IMR-90 (cell line): ENCODE measurements around the gene PRSS12. TPM values are rescaled to one million over a fixed set of nuclear protein-coding genes. Genes with fewer than 3 reads are reported as not detected.

Experiments
- ATAC-seq: fragments of 200-7000 bp; cut with Tn5 transposase; 2 replicates; pipeline ENCODE4 v1.9.1; 2020; ENCODE audit warnings: low read depth, mild to moderate bottlenecking, moderate library complexity
- BruUV-seq: library from RNA; stranded (reverse); fragments of 400-500 nt; replicated peaks from 2 replicates; lab custom pipeline; 2021; lab: Mats Ljungman, UMichigan
- CTCF ChIA-PET: fragments of 300-600 bp; formaldehyde crosslinking; extraction: SDS; loops from one replicate; lab custom pipeline; 2021; ENCODE audit warnings: antibody characterized with exemption; lab: Yijun Ruan, JAX
- POLR2A ChIA-PET: fragments of 300-600 bp; sonication (Branson Sonifier 250); formaldehyde crosslinking; loops from one replicate; lab custom pipeline; 2022; ENCODE audit warnings: antibody characterized with exemption; ENCODE audit not compliant: unreplicated experiment; lab: Charles Lee
- DNase-seq: peaks from one replicate; pipeline ENCODE4 v3.0.0; 2013
- H2AFZ ChIP-seq: replicated peaks from 2 replicates; pipeline ENCODE3; 2013; ENCODE audit warnings: low read length, mild to moderate bottlenecking; ENCODE audit not compliant: poor library complexity
- H2AK5ac ChIP-seq: 2 replicates; pipeline ENCODE4 v1.6.1; 2013; ENCODE audit warnings: low read depth, low read length, inconsistent platforms
- H2AK9ac ChIP-seq: replicated peaks from 2 replicates; pipeline ENCODE3; 2013; ENCODE audit warnings: mild to moderate bottlenecking, low read depth, low read length, moderate library complexity; ENCODE audit not compliant: poor library complexity
- H2BK120ac ChIP-seq: 2 replicates; pipeline ENCODE4 v1.6.1; 2013; ENCODE audit warnings: low read depth, low read length, inconsistent platforms
- H2BK15ac ChIP-seq: 3 replicates; pipeline ENCODE4 v1.6.1; 2013; ENCODE audit warnings: low read depth, low read length, inconsistent platforms
- H2BK20ac ChIP-seq: 2 replicates; pipeline ENCODE4 v1.6.1; 2013; ENCODE audit warnings: low read depth, mild to moderate bottlenecking, inconsistent platforms, low read length, moderate library complexity
- H2BK5ac ChIP-seq: 2 replicates; pipeline ENCODE4 v1.6.1; 2013; ENCODE audit warnings: mild to moderate bottlenecking, low read depth, low read length, inconsistent platforms; ENCODE audit not compliant: poor library complexity, severe bottlenecking
- H3K14ac ChIP-seq: replicated peaks from 2 replicates; pipeline ENCODE4 v1.6.1; 2013; ENCODE audit warnings: low read depth, low read length, inconsistent platforms
- H3K18ac ChIP-seq: 2 replicates; pipeline ENCODE4 v1.6.1; 2013; ENCODE audit warnings: low read depth, low read length, control low read depth
- H3K23ac ChIP-seq: 2 replicates; pipeline ENCODE4 v1.6.1; 2013; ENCODE audit warnings: low read depth, low read length, inconsistent platforms
- H3K27ac ChIP-seq: 2 replicates; pipeline ENCODE4 v1.5.1; 2013; ENCODE audit warnings: mild to moderate bottlenecking, control low read depth, low read length; ENCODE audit not compliant: insufficient read depth
- H3K27me3 ChIP-seq: 2 replicates; pipeline ENCODE4 v1.6.1; 2013; ENCODE audit warnings: low read length; ENCODE audit not compliant: control insufficient read depth, insufficient read depth
- H3K36me3 ChIP-seq: 2 replicates; pipeline ENCODE4 v1.6.1; 2013; ENCODE audit warnings: low read length, mixed read lengths; ENCODE audit not compliant: control insufficient read depth, insufficient read depth
- H3K4ac ChIP-seq: 2 replicates; pipeline ENCODE4 v1.6.1; 2013; ENCODE audit warnings: low read depth, low read length, inconsistent platforms
- H3K4me1 ChIP-seq: 2 replicates; pipeline ENCODE4 v1.6.1; 2013; ENCODE audit warnings: low read length, mixed read lengths; ENCODE audit not compliant: control insufficient read depth, insufficient read depth
- H3K4me2 ChIP-seq: 2 replicates; pipeline ENCODE4 v1.6.1; 2013; ENCODE audit warnings: low read depth, mild to moderate bottlenecking, control low read depth, low read length, moderate library complexity
- H3K4me3 ChIP-seq: 2 replicates; pipeline ENCODE4 v1.5.1; 2013; ENCODE audit warnings: low read depth, mild to moderate bottlenecking, control low read depth, low read length, moderate library complexity; ENCODE audit not compliant: insufficient read depth
- H3K56ac ChIP-seq: 2 replicates; pipeline ENCODE4 v1.6.1; 2013; ENCODE audit warnings: low read length, inconsistent platforms; ENCODE audit not compliant: insufficient read depth; ENCODE audit errors: extremely low read depth
- H3K79me1 ChIP-seq, 2 experiments: 2 replicates each; pipeline ENCODE4 v1.6.1; 2013; ENCODE audit warnings: low read length in 2 of 2, inconsistent platforms in 1 of 2, low read depth in 1 of 2
- H3K9ac ChIP-seq: 2 replicates; pipeline ENCODE4 v1.6.1; 2013; ENCODE audit warnings: low read depth, low read length, control low read depth
- H3K9me1 ChIP-seq: 2 replicates; pipeline ENCODE4 v1.6.1; 2013; ENCODE audit warnings: low read length, inconsistent platforms; ENCODE audit not compliant: insufficient read depth
- H3K9me3 ChIP-seq: 2 replicates; pipeline ENCODE4 v1.6.1; 2013; ENCODE audit warnings: low read length; ENCODE audit not compliant: control insufficient read depth, insufficient read depth
- H4K20me1 ChIP-seq: 2 replicates; pipeline ENCODE4 v1.6.1; 2013; ENCODE audit warnings: low read length, inconsistent platforms; ENCODE audit not compliant: insufficient read depth
- H4K5ac ChIP-seq: 2 replicates; pipeline ENCODE4 v1.6.1; 2013; ENCODE audit warnings: mild to moderate bottlenecking, low read depth, low read length, control low read depth
- H4K8ac ChIP-seq, 2 experiments: 2 replicates each; pipeline ENCODE4 v1.6.1; 2013; ENCODE audit warnings: low read depth in 2 of 2, low read length in 2 of 2, control low read depth in 1 of 2, inconsistent platforms in 1 of 2
- H4K91ac ChIP-seq: 2 replicates; pipeline ENCODE4 v1.6.1; 2013; ENCODE audit warnings: low read depth, low read length, inconsistent platforms; ENCODE audit not compliant: insufficient read depth
- CEBPB ChIP-seq: IDR thresholded peaks from 2 replicates; pipeline ENCODE4 v1.6.1; 2012; ENCODE audit warnings: low read depth, low read length, improper control_type of control experiment
- FOS ChIP-seq: fragments of 150-350 bp; IDR thresholded peaks from 2 replicates; pipeline ENCODE4 v1.6.1; 2016; ENCODE audit warnings: low read depth, low read length
- MAFK ChIP-seq: IDR thresholded peaks from 2 replicates; pipeline ENCODE4 v1.6.1; 2012; ENCODE audit warnings: low read depth, low read length, improper control_type of control experiment
- MAZ ChIP-seq: IDR thresholded peaks from 2 replicates; pipeline ENCODE4 v1.6.1; 2012; ENCODE audit warnings: low read depth, mild to moderate bottlenecking, low read length, improper control_type of control experiment, moderate library complexity, borderline replicate concordance
- MXI1 ChIP-seq: IDR thresholded peaks from 2 replicates; pipeline ENCODE4 v1.6.1; 2012; ENCODE audit warnings: low read depth, mild to moderate bottlenecking, low read length, moderate library complexity, borderline replicate concordance
- POLR2A ChIP-seq: IDR thresholded peaks from 2 replicates; pipeline ENCODE4 v1.6.1; 2012; ENCODE audit warnings: mild to moderate bottlenecking, low read depth, low read length
- RAD21 ChIP-seq: IDR thresholded peaks from 2 replicates; pipeline ENCODE4 v1.6.1; 2012; ENCODE audit warnings: low read length, improper control_type of control experiment
- WGBS, 2 experiments: methylation state at CpG; one replicate each; pipeline versions ENCODE4 v1.1.5 to v1.1.7; 2013; ENCODE audit warnings: missing lambda C conversion rate in 2 of 2; ENCODE audit not compliant: insufficient read length in 1 of 2; ENCODE audit errors: extremely low coverage in 2 of 2; 5-methylcytosine and 5-hydroxymethylcytosine counted together
- dilution Hi-C: fragments of 300-500 bp; cut with HindIII; formaldehyde crosslinking; loops from one replicate; pipeline ENCODE4 v1.14.3; 2018; ENCODE audit warnings: low sequenced_read_pairs; ENCODE audit not compliant: unreplicated experiment
- in situ Hi-C: fragments of 300-500 bp; cut with MboI; formaldehyde crosslinking; loops from 3 replicates; pipeline ENCODE4 v1.14.3; 2019; ENCODE audit warnings: low sequenced_read_pairs, inconsistent platforms, mixed read lengths
- intact Hi-C: fragments of 100-400 bp; cut with micrococcal nuclease; formaldehyde crosslinking; loops from 2 replicates; pipeline ENCODE4 v1.10.0; 2022
- polyA plus RNA-seq, 3 experiments: library from polyadenylated mRNA; depleted of rRNA; stranded (reverse); fragments of >200 nt; gene quantifications; 2 replicates each; pipeline ENCODE4 v1.2.3, GENCODE V29; 2012; ENCODE audit warnings: low replicate concordance in 1 of 3
- total RNA-seq: library from RNA; depleted of rRNA; stranded (reverse); fragments of >200 nt; gene quantifications from 2 replicates; pipeline ENCODE4 v1.2.3, GENCODE V29; 2012
- TF ChIP-seq, protein P1 (sequence below): conservative IDR thresholded peaks from 2 replicates; pipeline ENCODE4 v1.5.1; 2012; ENCODE audit warnings: mild to moderate bottlenecking, low read depth, low read length, improper control_type of control experiment
- TF ChIP-seq, protein P2 (sequence below): fragments of 150-350 bp; IDR thresholded peaks from 2 replicates; pipeline ENCODE4 v1.6.1; 2016; ENCODE audit warnings: low read depth, mild to moderate bottlenecking, low read length, moderate library complexity, borderline replicate concordance

The PRSS12 gene
- total and polyA plus RNA-seq, 2 of the 4 experiments (the other 2 are of a cell fraction) = 51.1 to 71.5 TPM

DNA sequence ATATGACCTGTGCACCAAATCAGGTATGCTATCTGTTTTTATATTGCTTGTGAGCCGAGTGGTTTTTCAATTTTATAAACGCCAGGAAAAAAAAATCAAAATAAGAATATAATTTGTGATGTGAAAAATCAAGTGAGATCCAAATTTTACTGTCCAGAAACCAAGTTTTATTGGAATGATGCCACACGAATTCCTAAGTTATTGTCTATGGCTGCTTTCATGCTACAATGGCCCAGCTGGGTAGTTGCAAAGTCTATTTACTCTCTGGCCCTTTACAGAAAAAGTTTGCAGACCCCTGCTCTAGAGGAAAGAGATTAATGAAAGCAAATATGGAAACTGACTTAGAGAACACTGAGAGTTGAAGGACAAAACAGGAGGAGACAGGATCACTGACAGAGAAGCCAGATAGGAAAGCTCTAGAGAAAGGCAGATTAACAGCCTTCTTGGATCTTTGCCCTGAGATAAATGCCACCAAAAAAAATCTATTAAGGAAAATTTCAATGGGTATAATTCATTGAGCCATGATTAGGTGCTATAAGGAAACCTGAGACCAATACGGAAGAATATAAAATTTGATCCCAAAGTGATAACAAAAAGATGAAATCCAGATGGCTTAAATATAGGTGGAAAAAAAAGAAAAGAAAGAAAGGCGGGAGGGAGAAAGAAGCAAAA, 29.8 kb downstream of the PRSS12 start:
- Histone ChIP-seq H3K9ac (no peak overlapping the region), H4K91ac (no peak overlapping the region), H2BK15ac (no peak overlapping the region), H3K4me3 (no peak overlapping the region), H2BK20ac (no peak overlapping the region), H3K9me1 (no peaks in the 10 kb centered on the region; the same call in none of the 2 replicates), H2AFZ (no peak overlapping the region), H3K23ac (no peak overlapping the region), H3K14ac (no peak overlapping the region), H3K4me1 (no peaks in the 10 kb centered on the region), H2AK5ac (no peak overlapping the region), H3K79me1 (peaks cover 0 to 10% of the 10 kb centered on the region in 2 experiments; a peak in 2 of 4 replicates), H3K18ac (peak overlapping the region; percentile 26; the same call in 1 of the 2 replicates), H3K27ac (no peak overlapping the region), H4K5ac (no peak overlapping the region; the same call in 1 of the 2 replicates), H3K36me3 (peaks cover 7% of the 10 kb centered on the region), H3K9me3 (no peaks in the 10 kb centered on the region), H3K56ac (no peak overlapping the region), H4K20me1 (no peaks in the 10 kb centered on the region), H3K4ac (no peak overlapping the region), H4K8ac (no peak overlapping the region), H2BK120ac (no peak overlapping the region), H3K27me3 (no peaks in the 10 kb centered on the region), H2BK5ac (no peak overlapping the region), H2AK9ac (no peak overlapping the region), H3K4me2 (no peak overlapping the region)
- ChIA-PET POLR2A (no interaction called here), CTCF (interaction anchor here (0.6 kb wide), 1 partner anchor 965 kb away, joined by 4 read pairs; no protein-coding TSS in a partner anchor)
- ATAC-seq (no peak), DNase-seq (no peak)
- WGBS, 2 experiments = 20% methylated on average over 1 of the region's 5 CpGs; no CpG with 5 or more reads in 1 of the 2 experiments
- dilution Hi-C loops = no loop called here
- no peak for TF ChIP-seq RAD21
- TF ChIP-seq CEBPB = no peak
- no peak for TF ChIP-seq MAFK
- no peak for TF ChIP-seq MAZ
- TF ChIP-seq, protein P1, sequence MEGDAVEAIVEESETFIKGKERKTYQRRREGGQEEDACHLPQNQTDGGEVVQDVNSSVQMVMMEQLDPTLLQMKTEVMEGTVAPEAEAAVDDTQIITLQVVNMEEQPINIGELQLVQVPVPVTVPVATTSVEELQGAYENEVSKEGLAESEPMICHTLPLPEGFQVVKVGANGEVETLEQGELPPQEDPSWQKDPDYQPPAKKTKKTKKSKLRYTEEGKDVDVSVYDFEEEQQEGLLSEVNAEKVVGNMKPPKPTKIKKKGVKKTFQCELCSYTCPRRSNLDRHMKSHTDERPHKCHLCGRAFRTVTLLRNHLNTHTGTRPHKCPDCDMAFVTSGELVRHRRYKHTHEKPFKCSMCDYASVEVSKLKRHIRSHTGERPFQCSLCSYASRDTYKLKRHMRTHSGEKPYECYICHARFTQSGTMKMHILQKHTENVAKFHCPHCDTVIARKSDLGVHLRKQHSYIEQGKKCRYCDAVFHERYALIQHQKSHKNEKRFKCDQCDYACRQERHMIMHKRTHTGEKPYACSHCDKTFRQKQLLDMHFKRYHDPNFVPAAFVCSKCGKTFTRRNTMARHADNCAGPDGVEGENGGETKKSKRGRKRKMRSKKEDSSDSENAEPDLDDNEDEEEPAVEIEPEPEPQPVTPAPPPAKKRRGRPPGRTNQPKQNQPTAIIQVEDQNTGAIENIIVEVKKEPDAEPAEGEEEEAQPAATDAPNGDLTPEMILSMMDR = no peak
- TF ChIP-seq, protein P2, sequence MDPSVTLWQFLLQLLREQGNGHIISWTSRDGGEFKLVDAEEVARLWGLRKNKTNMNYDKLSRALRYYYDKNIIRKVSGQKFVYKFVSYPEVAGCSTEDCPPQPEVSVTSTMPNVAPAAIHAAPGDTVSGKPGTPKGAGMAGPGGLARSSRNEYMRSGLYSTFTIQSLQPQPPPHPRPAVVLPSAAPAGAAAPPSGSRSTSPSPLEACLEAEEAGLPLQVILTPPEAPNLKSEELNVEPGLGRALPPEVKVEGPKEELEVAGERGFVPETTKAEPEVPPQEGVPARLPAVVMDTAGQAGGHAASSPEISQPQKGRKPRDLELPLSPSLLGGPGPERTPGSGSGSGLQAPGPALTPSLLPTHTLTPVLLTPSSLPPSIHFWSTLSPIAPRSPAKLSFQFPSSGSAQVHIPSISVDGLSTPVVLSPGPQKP = no peak
- TF ChIP-seq FOS = no peak
- no peak for TF ChIP-seq POLR2A
- TF ChIP-seq MXI1 = no peak
- BruUV-seq = no TSS peak
- in situ Hi-C loops = no loop called here
- intact Hi-C loops = no loop called here
